Muscle layer of colon (tissue), 2 donors: ENCODE measurements around the gene MIF4GD.
A peak's percentile ranks its signal among the peaks of the same experiment; 100 is the strongest.
"Not testable (repeated sequence)": the region's sequence is repeated elsewhere in the genome, so short reads cannot be mapped to it uniquely, and the experiment has no call there.

ENCODE experiments used
- H3K27ac ChIP-seq: one replicate; pipeline ENCODE4 v1.7.0; 2013; ENCODE audit warnings: low read depth, mild to moderate bottlenecking, low read length, moderate library complexity
- H3K27me3 ChIP-seq, 2 donors: one replicate each; pipeline ENCODE4 v1.7.0; 2013; ENCODE audit warnings: low read length in 2 of 2, mild to moderate bottlenecking in 2 of 2; ENCODE audit not compliant: insufficient read depth in 2 of 2, control insufficient read depth in 1 of 2
- H3K36me3 ChIP-seq: one replicate; pipeline ENCODE4 v1.7.0; 2013; ENCODE audit warnings: mild to moderate bottlenecking, low read length; ENCODE audit not compliant: insufficient read depth
- H3K4me1 ChIP-seq: one replicate; pipeline ENCODE4 v1.7.0; 2013; ENCODE audit warnings: mild to moderate bottlenecking, low read length; ENCODE audit not compliant: insufficient read depth
- H3K4me3 ChIP-seq, 2 donors: one replicate each; pipeline ENCODE4 v1.7.0; 2013; ENCODE audit warnings: low read length in 2 of 2, low read depth in 1 of 2, mild to moderate bottlenecking in 1 of 2, moderate library complexity in 1 of 2
- H3K9ac ChIP-seq: one replicate; pipeline ENCODE4 v1.7.0; 2013; ENCODE audit warnings: low read length
- H3K9me3 ChIP-seq: one replicate; pipeline ENCODE4 v1.7.0; 2013; ENCODE audit warnings: mild to moderate bottlenecking, low read length
- donor health status: abdominal sarcoma.
- donor health status: Adenocarcinoma of cecum.

MIF4GD gene

DNA sequence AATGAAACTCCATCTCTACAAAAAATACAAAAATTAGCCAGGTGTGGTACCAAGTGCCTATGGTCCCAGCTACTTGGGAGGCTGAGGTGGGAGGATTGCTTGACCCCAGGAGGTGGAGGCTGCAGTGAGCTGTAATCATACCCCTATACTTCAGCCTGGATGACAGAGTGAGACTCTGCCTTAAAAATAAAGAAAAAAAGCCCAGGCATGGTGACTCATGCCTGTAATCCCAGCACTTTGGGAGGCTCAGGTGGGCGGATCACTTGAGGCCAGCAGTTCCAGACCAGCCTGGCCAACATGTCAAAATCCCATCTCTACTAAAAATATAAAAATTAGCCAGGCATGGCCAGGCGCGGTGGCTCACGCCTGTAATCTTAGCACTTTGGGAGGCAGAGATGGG, 9.2 kb upstream of the MIF4GD start:
- not testable (repeated sequence) for H3K4me3 ChIP-seq, H3K27me3 ChIP-seq, H3K36me3 ChIP-seq, H3K9ac ChIP-seq, H3K27ac ChIP-seq, H3K4me1 ChIP-seq, H3K9me3 ChIP-seq

- H3K4me3 ChIP-seq: no peak overlapping the region
- no peak overlapping the region for H3K9ac ChIP-seq
- no peak overlapping the region for H3K27ac ChIP-seq
- H3K27me3 ChIP-seq: no peaks in the 10 kb centered on the region
- H3K9me3 ChIP-seq: no peaks in the 10 kb centered on the region
- H3K4me1 ChIP-seq: peaks cover 5% of the 10 kb centered on the region
- no peaks in the 10 kb centered on the region for H3K36me3 ChIP-seq
These were observed 6.6 kb upstream of the MIF4GD start for GRCh38 chr17:75277664-75278071.

DNA sequence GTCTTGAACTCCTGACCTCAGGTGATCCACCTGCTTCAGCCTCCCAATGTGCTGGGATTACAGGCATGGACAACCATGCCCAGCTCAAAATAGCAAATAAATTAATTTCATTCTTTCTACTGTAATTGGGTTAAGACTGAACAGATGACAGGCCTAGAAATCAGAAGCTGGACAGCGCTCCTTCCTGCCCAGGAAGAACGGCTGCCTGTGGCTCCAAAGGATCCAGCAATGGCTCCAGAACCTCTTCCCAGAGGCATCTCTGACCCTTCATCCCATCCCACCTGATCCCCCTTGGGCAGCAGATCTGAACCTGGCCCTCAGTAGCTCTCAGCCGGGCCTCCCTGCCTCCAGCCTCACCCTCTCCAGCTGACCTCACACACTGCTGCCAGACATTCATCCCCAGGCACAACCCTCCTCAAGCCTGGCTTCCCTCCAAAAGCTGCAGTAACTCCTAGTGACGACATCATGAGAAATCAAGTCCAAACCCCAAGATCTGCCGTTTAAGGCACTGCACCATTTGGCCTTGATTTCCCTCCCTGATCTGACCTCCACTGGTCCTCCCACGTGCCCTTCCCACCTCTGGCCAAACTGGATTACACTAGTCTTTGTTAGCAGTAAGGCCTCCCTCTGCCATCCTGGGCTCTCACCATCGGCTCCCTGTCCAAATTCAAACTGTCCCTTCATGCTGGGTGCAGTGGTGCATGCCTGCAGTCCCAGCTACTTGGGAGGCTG, 3.1 kb upstream of the MIF4GD start:
- Histone ChIP-seq H3K27ac (no peak overlapping the region), H3K36me3 (no peaks in the 10 kb centered on the region), H3K4me3 (no peak overlapping the region), H3K27me3 (no peaks in the 10 kb centered on the region), H3K9me3 (no peaks in the 10 kb centered on the region), H3K4me1 (peaks cover 26% of the 10 kb centered on the region), H3K9ac (no peak overlapping the region)

- Histone ChIP-seq H3K27ac (no peak overlapping the region), H3K9me3 (no peaks in the 10 kb centered on the region), H3K4me1 (peaks cover 26% of the 10 kb centered on the region), H3K27me3 (no peaks in the 10 kb centered on the region), H3K36me3 (no peaks in the 10 kb centered on the region), H3K9ac (no peak overlapping the region), H3K4me3 (no peak overlapping the region)
These were observed 1.8 kb upstream of the MIF4GD start for GRCh38 chr17:75272848-75273184.

- peak overlapping the region; percentile 67 to 83 for H3K4me3 ChIP-seq
- H3K4me1 ChIP-seq: peaks cover 26% of the 10 kb centered on the region
- no peak overlapping the region for H3K9ac ChIP-seq
- H3K9me3 ChIP-seq: no peaks in the 10 kb centered on the region
- H3K27ac ChIP-seq: no peak overlapping the region
- H3K27me3 ChIP-seq: no peaks in the 10 kb centered on the region
- H3K36me3 ChIP-seq: peaks cover 3% of the 10 kb centered on the region
These were observed 1.2 kb upstream of the MIF4GD start for GRCh38 chr17:75271955-75272847.

- Histone ChIP-seq H3K9me3 (no peaks in the 10 kb centered on the region), H3K27ac (peak overlapping the region; percentile 59), H3K27me3 (no peaks in the 10 kb centered on the region), H3K9ac (no peak overlapping the region), H3K36me3 (peaks cover 11% of the 10 kb centered on the region), H3K4me1 (peaks cover 26% of the 10 kb centered on the region), H3K4me3 (peak overlapping the region; percentile 67 to 83)
These were observed 363 bp upstream of the MIF4GD start for GRCh38 chr17:75271233-75271954.

- H3K4me3 ChIP-seq: peak overlapping the region; percentile 76 to 93
- peaks cover 21% of the 10 kb centered on the region for H3K36me3 ChIP-seq
- H3K4me1 ChIP-seq: peaks cover 26% of the 10 kb centered on the region
- H3K9ac ChIP-seq: peak overlapping the region; percentile 76
- H3K27me3 ChIP-seq: no peaks in the 10 kb centered on the region
- peak overlapping the region; percentile 90 for H3K27ac ChIP-seq
- no peaks in the 10 kb centered on the region for H3K9me3 ChIP-seq
These were observed 639 bp downstream of the MIF4GD start for GRCh38 chr17:75270218-75270965.

- Histone ChIP-seq H3K4me3 (peak overlapping the region in 1 of 2 donors; percentile 76), H3K9ac (peak overlapping the region; percentile 76), H3K27me3 (no peaks in the 10 kb centered on the region), H3K27ac (peak overlapping the region; percentile 90), H3K36me3 (peaks cover 26% of the 10 kb centered on the region), H3K4me1 (peaks cover 26% of the 10 kb centered on the region), H3K9me3 (no peaks in the 10 kb centered on the region)
These were observed 1.2 kb downstream of the MIF4GD start for GRCh38 chr17:75269844-75270217.

DNA sequence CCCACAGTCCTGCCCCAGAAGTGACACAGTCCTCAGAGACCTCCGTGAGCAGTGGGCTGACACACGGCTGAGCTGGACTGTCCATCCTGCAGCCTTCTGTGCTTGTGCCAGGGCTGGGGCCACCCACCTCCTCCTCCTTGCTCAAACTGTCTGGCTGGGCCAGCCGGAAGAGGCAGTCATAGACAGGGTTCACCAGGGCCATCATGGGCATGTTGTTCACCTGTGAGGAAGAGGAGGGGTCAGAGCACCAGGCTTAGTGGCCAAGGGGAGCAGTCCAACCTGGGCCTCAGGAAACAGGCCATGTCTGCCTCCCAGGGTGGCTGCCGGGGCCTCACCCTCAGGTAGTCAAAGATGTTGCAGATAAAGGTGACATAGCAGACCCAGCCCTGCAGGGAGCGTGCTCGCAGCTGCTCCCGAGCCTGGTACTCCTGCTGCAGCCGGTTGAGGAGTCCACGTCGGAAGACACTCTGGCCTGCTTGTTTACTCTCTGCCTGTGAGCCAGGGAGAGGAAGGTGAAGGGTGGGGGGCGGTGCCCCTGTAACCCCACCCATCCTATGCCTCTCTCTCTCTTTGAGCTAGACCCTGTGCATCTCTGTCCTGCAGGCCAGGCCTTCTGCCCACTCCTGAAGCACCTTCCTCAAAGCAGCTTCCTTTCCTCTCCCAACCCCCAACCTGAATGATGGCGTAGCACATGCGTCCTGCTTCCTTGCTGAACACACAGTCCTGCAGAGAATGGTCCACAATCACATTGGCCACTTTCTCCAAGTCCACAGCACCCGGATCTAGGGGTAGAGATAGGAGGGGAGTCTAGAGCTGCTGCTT, 3.4 kb downstream of the MIF4GD start:
- no peak overlapping the region for H3K27ac ChIP-seq
- H3K9ac ChIP-seq: no peak overlapping the region
- H3K4me1 ChIP-seq: peaks cover 26% of the 10 kb centered on the region
- H3K27me3 ChIP-seq: no peaks in the 10 kb centered on the region
- H3K4me3 ChIP-seq: no peak overlapping the region
- H3K36me3 ChIP-seq: peaks cover 45% of the 10 kb centered on the region
- no peaks in the 10 kb centered on the region for H3K9me3 ChIP-seq

DNA sequence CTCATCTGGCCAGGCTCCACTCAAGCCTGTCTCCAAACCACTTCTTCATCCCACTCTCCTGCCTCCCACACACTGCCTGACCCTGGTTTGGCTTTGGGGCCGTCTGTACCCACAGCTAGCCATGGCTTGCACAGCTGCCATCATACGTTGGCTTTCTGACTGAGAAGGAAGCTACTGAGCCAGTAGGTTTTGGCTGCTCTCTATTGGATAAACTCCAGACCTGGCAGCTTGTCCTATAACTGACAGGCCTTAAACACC, 3.9 kb downstream of the MIF4GD start:
- H3K27me3 ChIP-seq: no peaks in the 10 kb centered on the region
- no peak overlapping the region for H3K27ac ChIP-seq
- peaks cover 24% of the 10 kb centered on the region for H3K4me1 ChIP-seq
- no peak overlapping the region for H3K9ac ChIP-seq
- no peak overlapping the region for H3K4me3 ChIP-seq
- H3K36me3 ChIP-seq: peaks cover 45% of the 10 kb centered on the region
- H3K9me3 ChIP-seq: no peaks in the 10 kb centered on the region
